ENCODE data around the gene UHRF1.

DNA sequence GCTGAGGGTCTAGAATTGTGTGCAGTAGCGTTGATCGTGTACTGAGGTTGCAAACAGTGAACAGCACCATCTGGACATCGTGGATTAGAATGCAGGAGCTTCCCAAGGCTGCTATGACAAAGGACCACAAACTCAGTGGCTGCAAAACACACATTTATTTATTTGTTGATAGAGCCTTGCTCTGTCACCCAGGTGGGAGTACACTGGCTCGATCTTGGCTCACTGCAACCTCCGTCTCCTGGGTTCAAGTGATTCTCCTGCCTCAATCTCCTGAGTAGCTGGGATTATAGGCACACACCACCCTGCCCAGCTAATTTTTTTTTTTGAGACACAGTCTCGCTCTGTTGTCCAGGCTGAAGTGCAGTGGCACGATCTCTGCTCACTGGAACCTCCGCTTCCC lies 2.3 kb upstream of the UHRF1 start:
- TF ChIP-seq, protein P1, sequence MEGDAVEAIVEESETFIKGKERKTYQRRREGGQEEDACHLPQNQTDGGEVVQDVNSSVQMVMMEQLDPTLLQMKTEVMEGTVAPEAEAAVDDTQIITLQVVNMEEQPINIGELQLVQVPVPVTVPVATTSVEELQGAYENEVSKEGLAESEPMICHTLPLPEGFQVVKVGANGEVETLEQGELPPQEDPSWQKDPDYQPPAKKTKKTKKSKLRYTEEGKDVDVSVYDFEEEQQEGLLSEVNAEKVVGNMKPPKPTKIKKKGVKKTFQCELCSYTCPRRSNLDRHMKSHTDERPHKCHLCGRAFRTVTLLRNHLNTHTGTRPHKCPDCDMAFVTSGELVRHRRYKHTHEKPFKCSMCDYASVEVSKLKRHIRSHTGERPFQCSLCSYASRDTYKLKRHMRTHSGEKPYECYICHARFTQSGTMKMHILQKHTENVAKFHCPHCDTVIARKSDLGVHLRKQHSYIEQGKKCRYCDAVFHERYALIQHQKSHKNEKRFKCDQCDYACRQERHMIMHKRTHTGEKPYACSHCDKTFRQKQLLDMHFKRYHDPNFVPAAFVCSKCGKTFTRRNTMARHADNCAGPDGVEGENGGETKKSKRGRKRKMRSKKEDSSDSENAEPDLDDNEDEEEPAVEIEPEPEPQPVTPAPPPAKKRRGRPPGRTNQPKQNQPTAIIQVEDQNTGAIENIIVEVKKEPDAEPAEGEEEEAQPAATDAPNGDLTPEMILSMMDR (IDR thresholded peaks at IDR 0.05), result no peak
- no peak for TF ChIP-seq POLR2A (IDR thresholded peaks at IDR 0.05)
